HG02973 (cell line): Measurements from ENCODE around the gene SELENON.

Source experiments
- ATAC-seq: cut with Tn5 transposase; IDR thresholded peaks from one replicate; pipeline ENCODE4 v1.9.1; 2021; ENCODE audit warnings: moderate library complexity; ENCODE audit not compliant: unreplicated experiment

Gene SELENON

GRCh38 chr1:25861316-25862286, 61.6 kb downstream of the SELENON start:
- no peak for ATAC-seq

GRCh38 chr1:25862785-25863485, 62.9 kb downstream of the SELENON start:
- ATAC-seq, result no peak

GRCh38 chr1:25863486-25864262, 63.7 kb downstream of the SELENON start:
- no peak for ATAC-seq

GRCh38 chr1:25864434-25864833, 64.4 kb downstream of the SELENON start:
- no peak for ATAC-seq

GRCh38 chr1:25866288-25866687, 66.3 kb downstream of the SELENON start:
- ATAC-seq, result no peak

- no peak for ATAC-seq
Measured at GRCh38 chr1:25867210-25867991, 67.4 kb downstream of the SELENON start.
